Upper lobe of left lung (tissue), 4 donors: ENCODE measurements around the gene MLC1.

Experiments used
- CTCF ChIP-seq, 6 experiments: fragments of 450-650 bp in 4 of 6; fragments of 200-600 bp in 2 of 6; sonication (generic) in 2 of 6; IDR thresholded peaks; one replicate each; pipeline ENCODE4 v1.5.1; 2016 to 2019; ENCODE audit warnings: antibody characterized with exemption in 6 of 6
- EP300 ChIP-seq, 4 donors: sonication (generic); formaldehyde crosslinking; IDR thresholded peaks; one replicate each; pipeline ENCODE4 v1.5.1; 2017; ENCODE audit warnings: antibody characterized with exemption in 4 of 4, control low read depth in 2 of 4
- POLR2A ChIP-seq, 4 donors: fragments of 450-650 bp; IDR thresholded peaks; one replicate each; pipeline ENCODE4 v1.5.1; 2016 to 2017; ENCODE audit warnings: antibody characterized with exemption in 4 of 4, mild to moderate bottlenecking in 2 of 4

GRCh38 chr22:50049299-50050195 is 35.7 kb downstream of the MLC1 start:
- TF ChIP-seq POLR2A (IDR thresholded peaks at IDR 0.05) = no peak
- TF ChIP-seq CTCF (IDR thresholded peaks at IDR 0.05) = no peak
- no peak for TF ChIP-seq EP300 (IDR thresholded peaks at IDR 0.05)
